C4-2B (cell line): ENCODE data around the gene GNA15.

Experiments
- ZFX ChIP-seq: fragments of 450-650 bp; IDR thresholded peaks from 2 replicates; pipeline ENCODE4 v1.6.1; 2017
- TF ChIP-seq, protein P1 (sequence below): fragments of 450-650 bp; conservative IDR thresholded peaks from 2 replicates; pipeline ENCODE4 v1.5.1; 2017; ENCODE audit warnings: mild to moderate bottlenecking

DNA sequence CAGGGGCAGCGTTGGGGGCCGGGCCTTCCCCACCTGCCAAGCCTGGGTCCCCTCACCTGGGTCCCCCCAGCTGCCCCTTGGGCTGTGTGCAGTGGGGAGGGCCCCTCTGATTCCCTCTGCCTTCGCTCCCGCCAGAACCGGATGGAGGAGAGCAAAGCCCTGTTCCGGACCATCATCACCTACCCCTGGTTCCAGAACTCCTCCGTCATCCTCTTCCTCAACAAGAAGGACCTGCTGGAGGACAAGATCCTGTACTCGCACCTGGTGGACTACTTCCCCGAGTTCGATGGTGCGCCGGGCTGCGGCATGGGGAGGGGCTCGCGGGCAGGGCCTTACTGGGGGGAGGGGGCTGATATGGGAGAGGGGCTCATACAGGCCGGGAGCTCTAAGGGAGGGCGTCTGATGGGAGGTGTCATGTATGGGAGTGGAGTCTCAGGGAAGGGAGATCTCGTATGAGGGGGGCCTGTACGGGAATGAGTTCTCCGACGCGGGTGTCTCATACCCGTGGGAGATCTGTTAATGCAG, 16.7 kb upstream of the GNA15 start:
- TF ChIP-seq, protein P1, sequence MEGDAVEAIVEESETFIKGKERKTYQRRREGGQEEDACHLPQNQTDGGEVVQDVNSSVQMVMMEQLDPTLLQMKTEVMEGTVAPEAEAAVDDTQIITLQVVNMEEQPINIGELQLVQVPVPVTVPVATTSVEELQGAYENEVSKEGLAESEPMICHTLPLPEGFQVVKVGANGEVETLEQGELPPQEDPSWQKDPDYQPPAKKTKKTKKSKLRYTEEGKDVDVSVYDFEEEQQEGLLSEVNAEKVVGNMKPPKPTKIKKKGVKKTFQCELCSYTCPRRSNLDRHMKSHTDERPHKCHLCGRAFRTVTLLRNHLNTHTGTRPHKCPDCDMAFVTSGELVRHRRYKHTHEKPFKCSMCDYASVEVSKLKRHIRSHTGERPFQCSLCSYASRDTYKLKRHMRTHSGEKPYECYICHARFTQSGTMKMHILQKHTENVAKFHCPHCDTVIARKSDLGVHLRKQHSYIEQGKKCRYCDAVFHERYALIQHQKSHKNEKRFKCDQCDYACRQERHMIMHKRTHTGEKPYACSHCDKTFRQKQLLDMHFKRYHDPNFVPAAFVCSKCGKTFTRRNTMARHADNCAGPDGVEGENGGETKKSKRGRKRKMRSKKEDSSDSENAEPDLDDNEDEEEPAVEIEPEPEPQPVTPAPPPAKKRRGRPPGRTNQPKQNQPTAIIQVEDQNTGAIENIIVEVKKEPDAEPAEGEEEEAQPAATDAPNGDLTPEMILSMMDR, result no peak
- TF ChIP-seq ZFX, result no peak
